HepG2 (cell line): ENCODE results near the gene ZNF318. TPM values are rescaled to one million over a fixed set of nuclear protein-coding genes. Genes with fewer than 3 reads are reported as not detected.

Experiments
- ARNT ChIP-seq: fragments of 450-650 bp; IDR thresholded peaks from 2 replicates; pipeline ENCODE4 v1.6.1; 2017
- ATM ChIP-seq: fragments of 450-650 bp; IDR thresholded peaks from 2 replicates; pipeline ENCODE4 v1.7.1; 2017; ENCODE audit warnings: mild to moderate bottlenecking, borderline replicate concordance
- NCOA2 ChIP-seq: sonication (generic); formaldehyde crosslinking; IDR thresholded peaks from 2 replicates; pipeline ENCODE4 v1.8.0; 2022; ENCODE audit warnings: inconsistent platforms
- NFYB ChIP-seq: sonication (generic); formaldehyde crosslinking; IDR thresholded peaks from 2 replicates; pipeline ENCODE4 v1.4.0; 2020; ENCODE audit warnings: missing genetic modification reagents
- PAX8 ChIP-seq: sonication (generic); formaldehyde crosslinking; IDR thresholded peaks from 2 replicates; pipeline ENCODE4 v1.8.0; 2022; ENCODE audit warnings: mild to moderate bottlenecking, missing genetic modification reagents, borderline replicate concordance
- RORA ChIP-seq: sonication (generic); formaldehyde crosslinking; IDR thresholded peaks from 2 replicates; pipeline ENCODE4 v1.5.0; 2020; ENCODE audit warnings: mild to moderate bottlenecking, missing genetic modification reagents, moderate library complexity
- ZNF563 ChIP-seq: sonication (generic); formaldehyde crosslinking; IDR thresholded peaks from 2 replicates; pipeline ENCODE4 v1.8.0; 2022; ENCODE audit warnings: mild to moderate bottlenecking, moderate library complexity, missing genetic modification reagents
- ZZZ3 ChIP-seq: sonication (generic); formaldehyde crosslinking; IDR thresholded peaks from 2 replicates; pipeline ENCODE4 v1.4.0; 2020; ENCODE audit warnings: missing genetic modification reagents, mild to moderate bottlenecking, borderline replicate concordance
- polyA plus RNA-seq, 8 experiments: library from polyadenylated mRNA; depleted of rRNA in 3 of 8; stranded (reverse) in 7 of 8; unstranded in 1 of 8; fragments of >200 nt; fragmentation: Illumina TruSeq in 4 of 8; extraction: Trizol in 4 of 8; gene quantifications; 2 replicates each; pipeline versions ENCODE4 v1.2.1 to v1.2.3, GENCODE V29; 2011 to 2016; ENCODE audit warnings: low read depth in 4 of 8, missing spikeins in 1 of 8, mixed read lengths in 1 of 8; ENCODE audit not compliant: insufficient read depth in 1 of 8
- total RNA-seq, 5 experiments: library from RNA; depleted of rRNA; stranded (reverse); fragments of >200 nt; fragmentation: Illumina TruSeq; extraction: Trizol; gene quantifications; 2 replicates each; pipeline ENCODE4 v1.2.3, GENCODE V29; 2016; ENCODE audit warnings: low read depth in 1 of 5
- TF ChIP-seq, protein P1 (sequence below), 2 experiments: sonication (generic) in 1 of 2; formaldehyde crosslinking in 1 of 2; IDR thresholded peaks; 2 replicates each; pipeline versions ENCODE4 v1.6.1 to v1.9.0; 2014 to 2022; ENCODE audit warnings: antibody characterized with exemption in 1 of 2, borderline replicate concordance in 1 of 2, inconsistent platforms in 1 of 2, low read depth in 1 of 2, missing genetic modification reagents in 1 of 2
- TF ChIP-seq, protein P2 (sequence below): conservative IDR thresholded peaks from 2 replicates; pipeline ENCODE4 v1.6.1; 2018; ENCODE audit warnings: missing genetic modification reagents
- TF ChIP-seq, protein P3 (sequence below): sonication (generic); formaldehyde crosslinking; conservative IDR thresholded peaks from 2 replicates; pipeline ENCODE4 v1.4.0; 2020; ENCODE audit warnings: mild to moderate bottlenecking, missing genetic modification reagents, moderate library complexity

The ZNF318 gene
- total and polyA plus RNA-seq, 2 of the 13 experiments (the other 11 are each of a cell fraction or from before 2014, with no cell fraction given): 13.0 to 14.5 TPM

DNA sequence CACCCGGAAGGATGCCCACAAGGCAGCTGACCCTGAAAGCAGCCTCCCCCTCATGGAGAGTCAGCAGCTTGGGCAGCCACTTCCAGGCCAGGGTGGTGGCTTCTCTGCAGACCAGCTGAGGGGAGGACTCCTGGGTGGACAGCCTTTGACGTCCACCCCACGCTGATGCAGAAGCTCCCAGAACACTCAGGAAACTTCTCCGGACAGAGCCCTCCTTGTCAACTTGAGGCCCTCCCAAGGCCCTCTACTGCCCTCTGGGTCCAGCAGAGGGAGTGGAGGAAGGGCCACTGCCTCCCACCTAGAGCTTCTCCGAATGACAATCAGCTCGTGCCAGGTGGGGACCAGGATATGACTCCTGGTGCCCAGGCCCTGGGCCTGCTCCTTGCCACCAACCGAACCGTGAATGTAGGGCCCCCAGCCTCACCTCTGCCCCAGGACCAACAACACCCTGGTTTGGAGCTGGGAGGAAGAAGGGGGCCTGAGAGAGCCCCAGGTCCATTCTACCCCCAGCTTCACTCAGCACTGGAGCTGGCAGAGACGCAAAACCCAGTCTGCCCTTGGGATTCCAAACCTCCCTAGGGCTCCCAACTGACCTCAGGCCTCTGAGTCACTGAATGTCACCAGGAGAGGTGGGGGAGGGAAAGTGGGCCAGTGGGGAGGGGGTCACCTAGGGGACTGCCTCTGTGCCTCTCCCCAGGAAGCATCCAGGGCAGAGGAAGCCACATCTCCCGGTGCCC is 82.3 kb downstream of the ZNF318 start (continued):
- TF ChIP-seq, protein P1, sequence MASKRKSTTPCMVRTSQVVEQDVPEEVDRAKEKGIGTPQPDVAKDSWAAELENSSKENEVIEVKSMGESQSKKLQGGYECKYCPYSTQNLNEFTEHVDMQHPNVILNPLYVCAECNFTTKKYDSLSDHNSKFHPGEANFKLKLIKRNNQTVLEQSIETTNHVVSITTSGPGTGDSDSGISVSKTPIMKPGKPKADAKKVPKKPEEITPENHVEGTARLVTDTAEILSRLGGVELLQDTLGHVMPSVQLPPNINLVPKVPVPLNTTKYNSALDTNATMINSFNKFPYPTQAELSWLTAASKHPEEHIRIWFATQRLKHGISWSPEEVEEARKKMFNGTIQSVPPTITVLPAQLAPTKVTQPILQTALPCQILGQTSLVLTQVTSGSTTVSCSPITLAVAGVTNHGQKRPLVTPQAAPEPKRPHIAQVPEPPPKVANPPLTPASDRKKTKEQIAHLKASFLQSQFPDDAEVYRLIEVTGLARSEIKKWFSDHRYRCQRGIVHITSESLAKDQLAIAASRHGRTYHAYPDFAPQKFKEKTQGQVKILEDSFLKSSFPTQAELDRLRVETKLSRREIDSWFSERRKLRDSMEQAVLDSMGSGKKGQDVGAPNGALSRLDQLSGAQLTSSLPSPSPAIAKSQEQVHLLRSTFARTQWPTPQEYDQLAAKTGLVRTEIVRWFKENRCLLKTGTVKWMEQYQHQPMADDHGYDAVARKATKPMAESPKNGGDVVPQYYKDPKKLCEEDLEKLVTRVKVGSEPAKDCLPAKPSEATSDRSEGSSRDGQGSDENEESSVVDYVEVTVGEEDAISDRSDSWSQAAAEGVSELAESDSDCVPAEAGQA (IDR thresholded peaks at IDR 0.05; ENCODE audit: low read depth): 0 out of 2 replicates have a peak, but pooled peaks have one; percentile 42
- TF ChIP-seq, protein P1 (CRISPR knock-in tag; IDR thresholded peaks at IDR 0.05; ENCODE audit: borderline replicate concordance): no peak
- TF ChIP-seq, protein P2, sequence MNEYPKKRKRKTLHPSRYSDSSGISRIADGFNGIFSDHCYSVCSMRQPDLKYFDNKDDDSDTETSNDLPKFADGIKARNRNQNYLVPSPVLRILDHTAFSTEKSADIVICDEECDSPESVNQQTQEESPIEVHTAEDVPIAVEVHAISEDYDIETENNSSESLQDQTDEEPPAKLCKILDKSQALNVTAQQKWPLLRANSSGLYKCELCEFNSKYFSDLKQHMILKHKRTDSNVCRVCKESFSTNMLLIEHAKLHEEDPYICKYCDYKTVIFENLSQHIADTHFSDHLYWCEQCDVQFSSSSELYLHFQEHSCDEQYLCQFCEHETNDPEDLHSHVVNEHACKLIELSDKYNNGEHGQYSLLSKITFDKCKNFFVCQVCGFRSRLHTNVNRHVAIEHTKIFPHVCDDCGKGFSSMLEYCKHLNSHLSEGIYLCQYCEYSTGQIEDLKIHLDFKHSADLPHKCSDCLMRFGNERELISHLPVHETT (CRISPR knock-in tag): no peak
- TF ChIP-seq ZZZ3 (0 out of 2 replicates have a peak, but pooled peaks have one; percentile 44), PAX8 (CRISPR knock-in tag) (peak; percentile 70; the same call in 1 of the 2 replicates), RORA (CRISPR knock-in tag) (no peak), ATM (no peak), ARNT (no peak), ZNF563 (CRISPR knock-in tag) (no peak), NCOA2 (CRISPR knock-in tag) (peak; percentile 21; the same call in 1 of the 2 replicates), NFYB (CRISPR knock-in tag) (no peak)
- TF ChIP-seq, protein P3, sequence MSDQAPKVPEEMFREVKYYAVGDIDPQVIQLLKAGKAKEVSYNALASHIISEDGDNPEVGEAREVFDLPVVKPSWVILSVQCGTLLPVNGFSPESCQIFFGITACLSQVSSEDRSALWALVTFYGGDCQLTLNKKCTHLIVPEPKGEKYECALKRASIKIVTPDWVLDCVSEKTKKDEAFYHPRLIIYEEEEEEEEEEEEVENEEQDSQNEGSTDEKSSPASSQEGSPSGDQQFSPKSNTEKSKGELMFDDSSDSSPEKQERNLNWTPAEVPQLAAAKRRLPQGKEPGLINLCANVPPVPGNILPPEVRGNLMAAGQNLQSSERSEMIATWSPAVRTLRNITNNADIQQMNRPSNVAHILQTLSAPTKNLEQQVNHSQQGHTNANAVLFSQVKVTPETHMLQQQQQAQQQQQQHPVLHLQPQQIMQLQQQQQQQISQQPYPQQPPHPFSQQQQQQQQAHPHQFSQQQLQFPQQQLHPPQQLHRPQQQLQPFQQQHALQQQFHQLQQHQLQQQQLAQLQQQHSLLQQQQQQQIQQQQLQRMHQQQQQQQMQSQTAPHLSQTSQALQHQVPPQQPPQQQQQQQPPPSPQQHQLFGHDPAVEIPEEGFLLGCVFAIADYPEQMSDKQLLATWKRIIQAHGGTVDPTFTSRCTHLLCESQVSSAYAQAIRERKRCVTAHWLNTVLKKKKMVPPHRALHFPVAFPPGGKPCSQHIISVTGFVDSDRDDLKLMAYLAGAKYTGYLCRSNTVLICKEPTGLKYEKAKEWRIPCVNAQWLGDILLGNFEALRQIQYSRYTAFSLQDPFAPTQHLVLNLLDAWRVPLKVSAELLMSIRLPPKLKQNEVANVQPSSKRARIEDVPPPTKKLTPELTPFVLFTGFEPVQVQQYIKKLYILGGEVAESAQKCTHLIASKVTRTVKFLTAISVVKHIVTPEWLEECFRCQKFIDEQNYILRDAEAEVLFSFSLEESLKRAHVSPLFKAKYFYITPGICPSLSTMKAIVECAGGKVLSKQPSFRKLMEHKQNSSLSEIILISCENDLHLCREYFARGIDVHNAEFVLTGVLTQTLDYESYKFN: peak; percentile 68; the same call in 1 of the 2 replicates
